ENCODE measurements around the gene EIF4E1B. TPM values are rescaled to one million over a fixed set of nuclear protein-coding genes. Genes with fewer than 3 reads are reported as not detected.

Gene EIF4E1B
- polyA plus RNA-seq, 1 donor from 2014 or later, result 0.82 TPM

- no peak for TF ChIP-seq SMC3 (conservative IDR thresholded peaks at IDR 0.05; ENCODE audit: poor library complexity)
- TF ChIP-seq POLR2AphosphoS5 (IDR thresholded peaks at IDR 0.05), result no peak
- no peak for TF ChIP-seq TAF1 (IDR thresholded peaks at IDR 0.05; ENCODE audit: low read depth)
- no peak for TF ChIP-seq RAD21 (conservative IDR thresholded peaks at IDR 0.05)
- TF ChIP-seq CTCF (IDR thresholded peaks at IDR 0.05; ENCODE audit: poor library complexity, severe bottlenecking), result no peak
- H3K4me2 ChIP-seq (ENCODE audit: low read length), result no peak overlapping the region
- no peak overlapping the region for H3K27ac ChIP-seq (ENCODE audit: low read length)
- H3K36me3 ChIP-seq (ENCODE audit: insufficient read depth, low read length), result no peaks in the 10 kb centered on the region
- no peaks in the 10 kb centered on the region for H3K79me2 ChIP-seq (replicated peaks; ENCODE audit: insufficient read depth, low read length)
- no peak overlapping the region for H3K4me3 ChIP-seq (ENCODE audit: low read length)
- H3K27me3 ChIP-seq (ENCODE audit: insufficient read depth, low read depth, low read length), result no peaks in the 10 kb centered on the region
- no peak overlapping the region for H3K9ac ChIP-seq (ENCODE audit: low read length)
- H3K9me3 ChIP-seq (ENCODE audit: low read length), result no peaks in the 10 kb centered on the region
- H3K9me2 ChIP-seq (ENCODE audit: insufficient read depth, low read length), result no peaks in the 10 kb centered on the region
- H2AFZ ChIP-seq (ENCODE audit: low read depth, low read length), result no peak overlapping the region
- no peaks in the 10 kb centered on the region for H4K20me1 ChIP-seq (ENCODE audit: insufficient read depth)
- no peaks in the 10 kb centered on the region for H3F3A ChIP-seq (ENCODE audit: insufficient read depth, low read length, poor library complexity, severe bottlenecking)
Measured at GRCh38 chr5:176661676-176662075, 31.2 kb downstream of the EIF4E1B start.

GRCh38 chr5:176662371-176663333, 32.2 kb downstream of the EIF4E1B start:
- no peaks in the 10 kb centered on the region for H4K20me1 ChIP-seq (ENCODE audit: insufficient read depth)
- no peak overlapping the region for H3K9ac ChIP-seq (ENCODE audit: low read length)
- no peaks in the 10 kb centered on the region for H3K27me3 ChIP-seq (ENCODE audit: insufficient read depth, low read depth, low read length)
- no peaks in the 10 kb centered on the region for H3K79me2 ChIP-seq (replicated peaks; ENCODE audit: insufficient read depth, low read length)
- H3K4me2 ChIP-seq (ENCODE audit: low read length), result no peak overlapping the region
- no peaks in the 10 kb centered on the region for H3K9me2 ChIP-seq (ENCODE audit: insufficient read depth, low read length)
- no peaks in the 10 kb centered on the region for H3F3A ChIP-seq (ENCODE audit: insufficient read depth, low read length, poor library complexity, severe bottlenecking)
- H3K36me3 ChIP-seq (ENCODE audit: insufficient read depth, low read length), result no peaks in the 10 kb centered on the region
- TF ChIP-seq EP300 (conservative IDR thresholded peaks at IDR 0.05; ENCODE audit: poor library complexity, severe bottlenecking) (no peak), SMC3 (conservative IDR thresholded peaks at IDR 0.05; ENCODE audit: poor library complexity) (no peak), RAD21 (conservative IDR thresholded peaks at IDR 0.05) (no peak), POLR2AphosphoS5 (IDR thresholded peaks at IDR 0.05) (no peak), EZH2 (IDR thresholded peaks at IDR 0.05; ENCODE audit: borderline replicate concordance, insufficient read depth, low read length, poor library complexity, severe bottlenecking) (no peak), MXI1 (conservative IDR thresholded peaks at IDR 0.05; ENCODE audit: poor library complexity, severe bottlenecking) (no peak), TAF1 (IDR thresholded peaks at IDR 0.05; ENCODE audit: low read depth) (no peak), CTCF (IDR thresholded peaks at IDR 0.05; ENCODE audit: poor library complexity, severe bottlenecking) (no peak), REST (IDR thresholded peaks at IDR 0.05; ENCODE audit: borderline replicate concordance) (no peak)
- H2AFZ ChIP-seq (ENCODE audit: low read depth, low read length), result no peak overlapping the region
- H3K27ac ChIP-seq (ENCODE audit: low read length), result no peak overlapping the region
- H3K9me3 ChIP-seq (ENCODE audit: low read length), result no peaks in the 10 kb centered on the region
- no peak overlapping the region for H3K4me3 ChIP-seq (ENCODE audit: low read length)

Data from neural cell (in vitro differentiated cells).